Jurkat, Clone E6-1 (cell line): ENCODE data around the gene NFKBIZ.
"Not testable (repeated sequence)": the region's sequence is repeated elsewhere in the genome, so short reads cannot be mapped to it uniquely, and the experiment has no call there.

Experiments
- DNase-seq: peaks from one replicate; pipeline ENCODE4 v3.0.0-alpha.2; 2011; ENCODE audit warnings: low read depth, low spot score
- H3K4me3 ChIP-seq: 2 replicates; pipeline ENCODE4 v1.5.1; 2011; ENCODE audit warnings: mild to moderate bottlenecking, low read length, control low read depth, moderate library complexity

Gene NFKBIZ

GRCh38 chr3:101848326-101848725 is 988 bp upstream of the NFKBIZ start:
- H3K4me3 ChIP-seq, result no peak overlapping the region

GRCh38 chr3:101849714-101850245 is 466 bp downstream of the NFKBIZ start:
- peak overlapping the region; percentile 32 for H3K4me3 ChIP-seq
- no peak for DNase-seq

More at GRCh38 chr3:101848326-101848725, 988 bp upstream of the NFKBIZ start:
- no peak for DNase-seq

- H3K4me3 ChIP-seq, result peak overlapping the region; percentile 32
- DNase-seq, result peak; percentile 8
Measured at GRCh38 chr3:101850246-101851051, 1.1 kb downstream of the NFKBIZ start.

- peak; percentile 3 for DNase-seq
- H3K4me3 ChIP-seq, result no peak overlapping the region
Measured at GRCh38 chr3:101851072-101851770, 1.9 kb downstream of the NFKBIZ start.

- no peak overlapping the region for H3K4me3 ChIP-seq
- DNase-seq, result no peak
Measured at GRCh38 chr3:101851850-101852714, 2.8 kb downstream of the NFKBIZ start.

- no peak for DNase-seq
- no peak overlapping the region for H3K4me3 ChIP-seq
Measured at GRCh38 chr3:101852983-101853840, 3.9 kb downstream of the NFKBIZ start.

- no peak for DNase-seq
- H3K4me3 ChIP-seq, result no peak overlapping the region
Measured at GRCh38 chr3:101853982-101854381, 4.7 kb downstream of the NFKBIZ start.

GRCh38 chr3:101854608-101855304 is 5.4 kb downstream of the NFKBIZ start:
- DNase-seq, result no peak
- H3K4me3 ChIP-seq, result no peak overlapping the region

GRCh38 chr3:101857301-101857741 is 8.0 kb downstream of the NFKBIZ start:
- H3K4me3 ChIP-seq, result no peak overlapping the region
- no peak for DNase-seq

GRCh38 chr3:101858464-101859030 is 9.2 kb downstream of the NFKBIZ start:
- H3K4me3 ChIP-seq, result no peak overlapping the region
- DNase-seq, result no peak

GRCh38 chr3:101859882-101860448 is 10.7 kb downstream of the NFKBIZ start:
- no peak overlapping the region for H3K4me3 ChIP-seq
- DNase-seq, result no peak

GRCh38 chr3:101861212-101861788 is 12.0 kb downstream of the NFKBIZ start:
- DNase-seq, result no peak
- no peak overlapping the region for H3K4me3 ChIP-seq

- no peak for DNase-seq
- no peak overlapping the region for H3K4me3 ChIP-seq
Measured at GRCh38 chr3:101861789-101862415, 12.6 kb downstream of the NFKBIZ start.

- no peak for DNase-seq
- no peak overlapping the region for H3K4me3 ChIP-seq
Measured at GRCh38 chr3:101862416-101863165, 13.3 kb downstream of the NFKBIZ start.

GRCh38 chr3:101864926-101865325 is 15.6 kb downstream of the NFKBIZ start:
- H3K4me3 ChIP-seq, DNase-seq: not testable (repeated sequence)
